Pancreas (tissue), 10 donors: ENCODE data around the gene RPL31. TPM values are rescaled to one million over a fixed set of nuclear protein-coding genes. Genes with fewer than 3 reads are reported as not detected.

Source experiments
- ATAC-seq, 4 donors: fragments of 200-7000 bp; cut with Tn5 transposase; one replicate each; pipeline versions ENCODE4 v1.8.0 to v1.9.1; 2020; ENCODE audit warnings: mild to moderate bottlenecking in 4 of 4, moderate library complexity in 4 of 4
- DNase-seq, 6 donors: peaks; one replicate each; pipeline ENCODE4 v3.0.0-alpha.2; 2020
- FAIRE-seq: peaks from 2 replicates; lab custom pipeline; 2012; peaks lifted over from hg19 to GRCh38; lab: Jason Lieb, UNC
- H3K27ac ChIP-seq, 4 donors: fragments of 200-600 bp; sonication (generic); 1 replicate in 3 of 4; 2 replicates in 1 of 4; pipeline versions ENCODE4 v1.5.0 to v1.8.0; 2020
- H3K27me3 ChIP-seq, 4 donors: fragments of 200-600 bp; one replicate each; pipeline ENCODE4 v1.8.0; 2021
- H3K36me3 ChIP-seq, 3 donors: fragments of 200-600 bp; sonication (generic) in 1 of 3; one replicate each; pipeline versions ENCODE4 v1.5.0 to v1.8.0; 2020 to 2021
- H3K4me1 ChIP-seq, 3 donors: fragments of 200-600 bp; one replicate each; pipeline ENCODE4 v1.8.0; 2021
- H3K4me3 ChIP-seq, 4 donors: fragments of 200-600 bp; sonication (generic) in 2 of 4; one replicate each; pipeline versions ENCODE4 v1.5.0 to v1.8.0; 2020 to 2021
- H3K9me3 ChIP-seq, 4 donors: fragments of 200-600 bp; one replicate each; pipeline ENCODE4 v1.8.0; 2021
- CTCF ChIP-seq, 4 donors: fragments of 200-600 bp; sonication (generic) in 3 of 4; IDR thresholded peaks; one replicate each; pipeline versions ENCODE4 v1.5.0 to v1.8.0; 2021; ENCODE audit warnings: antibody characterized with exemption in 4 of 4
- WGBS, 2 donors: extraction: QIAGEN DNeasy Blood & Tissue Kit; methylation state at CpG; one replicate each; pipeline ENCODE4 v1.1.7; 2013; 5-methylcytosine and 5-hydroxymethylcytosine counted together
- intact Hi-C, 3 donors: fragments of 100-400 bp; cut with DNase I; formaldehyde crosslinking; loops; one replicate each; pipeline versions ENCODE4 v1.11.1 to v1.14.2; 2022
- polyA plus RNA-seq, 2 donors: library from polyadenylated mRNA; stranded (reverse); fragments of 200-250 nt; gene quantifications; one replicate each; pipeline ENCODE4 v1.2.3, GENCODE V29; 2013
- total RNA-seq, 6 donors: library from RNA; stranded (reverse); fragmentation: NEBNext Ultra II Directional in 4 of 6; extraction: Animal tissue kit (Norgen Biotek cat#: 25700) in 4 of 6; gene quantifications; one replicate each; pipeline versions ENCODE4 v1.2.1 to v1.2.4, GENCODE V29; 2021 to 2023
- donor health status: healthy with polysubstance abuse.
- donor health status: DM: no; HTN: no; CAD: no; lungs with moderate emphysema.
- donor health status: DM: no; HTN: no; CAD: no.
- donor health status: control.
- donor health status: control.
- donor health status: Bipolar disorder and iron deficiency.
- donor health status: DM: yes; HTN: yes; CAD: no.
- donor health status: DM: no; HTN: no; CAD: no.
- donor health status: DM: no; HTN: no; CAD: no.
- donor health status: DM: yes; HTN: yes; CAD: no.

The RPL31 gene
- total and polyA plus RNA-seq, 8 donors, result 583 to 3,410 (median 959) TPM

- intact Hi-C loops, result loop anchor here in 1 of 3 donors (10.0 kb wide), 1 partner anchor 358 kb away; no protein-coding TSS in a partner anchor
- FAIRE-seq, result no peak
- ATAC-seq, result no peak
These were observed 29.6 kb upstream of the RPL31 start for GRCh38 chr2:100972452-100972851.

GRCh38 chr2:100974712-100975520 lies 27.2 kb upstream of the RPL31 start:
- no peak for TF ChIP-seq CTCF (IDR thresholded peaks at IDR 0.05)
- 89 to 91% methylated on average over 22 of the region's 22 CpGs for WGBS, 2 donors
- H3K9me3 ChIP-seq, result no peaks in the 10 kb centered on the region
- DNase-seq, result no peak
- FAIRE-seq, result no peak
- peaks cover 0 to 73% (median 20%) of the 10 kb centered on the region in 3 donors for H3K36me3 ChIP-seq
- no peak overlapping the region for H3K4me3 ChIP-seq
- no peak for ATAC-seq
- no peak overlapping the region for H3K27ac ChIP-seq
- H3K27me3 ChIP-seq, result no peaks in the 10 kb centered on the region
- intact Hi-C loops, result loop anchor here in 2 of 3 donors (5.0 to 10.0 kb wide), 2 partner anchors 360 to 363 kb away; no protein-coding TSS in a partner anchor
- no peaks in the 10 kb centered on the region for H3K4me1 ChIP-seq

More at GRCh38 chr2:100972452-100972851, 29.6 kb upstream of the RPL31 start:
- Histone ChIP-seq H3K27ac (no peak overlapping the region), H3K27me3 (no peaks in the 10 kb centered on the region), H3K36me3 (peaks cover 0 to 77% (median 13%) of the 10 kb centered on the region in 3 donors), H3K4me3 (no peak overlapping the region), H3K4me1 (no peaks in the 10 kb centered on the region), H3K9me3 (no peaks in the 10 kb centered on the region)
- no peak for DNase-seq
- 93 to 95% methylated on average over 7 of the region's 7 CpGs for WGBS, 2 donors
- TF ChIP-seq CTCF (IDR thresholded peaks at IDR 0.05), result no peak

GRCh38 chr2:100975521-100975785 lies 26.6 kb upstream of the RPL31 start:
- ATAC-seq, result no peak
- H3K4me1 ChIP-seq, result no peaks in the 10 kb centered on the region
- no peak for FAIRE-seq
- no peaks in the 10 kb centered on the region for H3K9me3 ChIP-seq
- 89 to 91% methylated on average over 7 of the region's 7 CpGs for WGBS, 2 donors
- no peak for DNase-seq
- no peak overlapping the region for H3K4me3 ChIP-seq
- H3K36me3 ChIP-seq, result peaks cover 0 to 68% (median 20%) of the 10 kb centered on the region in 3 donors
- no peaks in the 10 kb centered on the region for H3K27me3 ChIP-seq
- H3K27ac ChIP-seq, result no peak overlapping the region
- intact Hi-C loops, result loop anchor here in 2 of 3 donors (5.0 to 10.0 kb wide), 2 partner anchors 361 to 363 kb away; no protein-coding TSS in a partner anchor
- no peak for TF ChIP-seq CTCF (IDR thresholded peaks at IDR 0.05)

- H3K4me1 ChIP-seq, result no peaks in the 10 kb centered on the region
- H3K27ac ChIP-seq, result no peak overlapping the region
- DNase-seq (no peak), ATAC-seq (no peak), FAIRE-seq (no peak)
- H3K4me3 ChIP-seq, result no peak overlapping the region
- H3K27me3 ChIP-seq, result no peaks in the 10 kb centered on the region
- no peaks in the 10 kb centered on the region for H3K9me3 ChIP-seq
- peaks cover 0 to 62% (median 20%) of the 10 kb centered on the region in 3 donors for H3K36me3 ChIP-seq
- WGBS, 2 donors, result 86% methylated on average over 6 of the region's 6 CpGs
- TF ChIP-seq CTCF (IDR thresholded peaks at IDR 0.05), result no peak
- intact Hi-C loops, result loop anchor here in 2 of 3 donors (5.0 to 10.0 kb wide), 2 partner anchors 361 to 364 kb away; no protein-coding TSS in a partner anchor
These were observed 26.0 kb upstream of the RPL31 start for GRCh38 chr2:100976061-100976460.
